Measurements from ENCODE around the gene KLHL12.

Gene KLHL12

GRCh38 chr1:202890392-202890791, 36.6 kb downstream of the KLHL12 start:
- no peak overlapping the region for H3K27ac ChIP-seq (ENCODE audit: insufficient read depth, low read depth, low read length, poor library complexity, severe bottlenecking)
- H3K36me3 ChIP-seq (ENCODE audit: control insufficient read depth, insufficient read depth, low read length) = peaks cover 20% of the 10 kb centered on the region
- H3K4me3 ChIP-seq (ENCODE audit: insufficient read depth, low read depth, low read length) = no peak overlapping the region
- 91 to 92% methylated on average over 4 of the region's 4 CpGs for WGBS, 2 experiments
- H3K9me3 ChIP-seq (ENCODE audit: control insufficient read depth, low read length) = no peaks in the 10 kb centered on the region
- no peaks in the 10 kb centered on the region for H3K27me3 ChIP-seq (ENCODE audit: control insufficient read depth, insufficient read depth, low read length, poor library complexity, severe bottlenecking)
- H3K4me1 ChIP-seq (ENCODE audit: control insufficient read depth, insufficient read depth, low read length) = no peaks in the 10 kb centered on the region

DNA sequence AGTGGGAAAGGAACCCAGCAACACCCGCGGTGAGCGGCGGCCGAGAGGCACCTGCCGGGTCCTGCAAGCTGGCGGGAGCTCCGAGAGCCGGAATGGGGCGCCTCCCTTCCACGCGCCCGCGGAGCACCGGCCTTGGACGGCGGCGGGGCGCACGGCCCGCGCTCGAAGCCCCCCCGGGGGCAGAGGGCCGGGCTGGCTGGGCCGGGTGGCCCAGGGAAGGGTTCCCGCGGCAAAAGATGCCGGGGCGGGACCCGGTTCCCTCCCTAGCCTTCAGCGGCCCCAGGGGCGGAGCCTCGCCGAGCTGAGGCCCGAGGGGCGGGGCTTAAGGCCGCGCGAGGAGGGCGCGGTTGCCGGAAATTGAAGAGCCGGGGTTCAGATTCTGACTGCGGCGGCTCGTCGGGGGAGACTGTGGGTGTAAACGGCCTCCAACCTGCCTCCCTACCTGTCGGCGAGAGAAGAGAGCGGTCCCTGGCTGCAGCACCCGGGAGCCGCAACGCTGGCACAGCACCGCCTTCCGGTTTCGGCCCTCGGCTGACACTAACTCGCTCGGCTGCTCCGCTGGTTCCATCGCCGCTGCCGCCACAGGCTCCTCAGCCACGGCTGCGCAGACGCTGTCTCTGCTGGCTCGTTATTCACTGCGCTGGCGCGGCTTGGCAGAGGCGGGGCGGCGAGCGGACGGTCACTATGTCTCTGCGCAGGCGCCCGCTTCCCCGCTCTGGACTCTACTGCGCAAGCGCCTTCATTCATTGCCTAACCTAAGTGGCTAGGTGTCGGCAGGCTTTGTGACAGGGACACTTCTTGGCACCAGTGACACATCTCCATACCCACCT, 38.3 kb downstream of the KLHL12 start, which contains the start of gene RABIF:
TSS of gene RABIF (minus strand) at position 619 of the 830 bp plus-strand sequence. CDS start at position 568, 51 bp downstream.
- WGBS, 2 experiments = 0% methylated on average over 84 of the region's 84 CpGs
- Histone ChIP-seq H3K9me3 (ENCODE audit: control insufficient read depth, low read length) (no peaks in the 10 kb centered on the region), H3K27me3 (ENCODE audit: control insufficient read depth, insufficient read depth, low read length, poor library complexity, severe bottlenecking) (no peaks in the 10 kb centered on the region), H3K4me3 (ENCODE audit: insufficient read depth, low read depth, low read length) (peak within 1 kb of the TSS; percentile 60), H3K36me3 (ENCODE audit: control insufficient read depth, insufficient read depth, low read length) (peaks cover 11% of the 10 kb centered on the region), H3K27ac (ENCODE audit: insufficient read depth, low read depth, low read length, poor library complexity, severe bottlenecking) (peak within 1 kb of the TSS; percentile 68), H3K4me1 (ENCODE audit: control insufficient read depth, insufficient read depth, low read length) (no peaks in the 10 kb centered on the region)

DNA sequence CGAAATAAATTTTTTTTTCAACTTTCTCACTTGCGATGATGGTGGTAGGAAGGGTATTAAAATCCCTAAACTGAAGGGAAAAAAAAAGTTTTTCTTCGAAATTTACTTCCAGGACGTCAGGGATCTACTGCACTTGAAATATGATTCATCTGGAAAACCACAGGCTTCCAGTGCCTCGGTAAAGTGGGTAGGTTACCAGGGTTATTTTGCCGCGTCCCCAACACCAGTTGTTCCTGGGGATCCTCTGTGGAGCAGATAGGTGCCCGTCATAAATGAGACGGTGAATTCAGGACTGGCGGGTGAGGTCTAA, 38.9 kb downstream of the KLHL12 start:
- Histone ChIP-seq H3K27ac (ENCODE audit: insufficient read depth, low read depth, low read length, poor library complexity, severe bottlenecking) (peak overlapping the region; percentile 68), H3K9me3 (ENCODE audit: control insufficient read depth, low read length) (no peaks in the 10 kb centered on the region), H3K4me3 (ENCODE audit: insufficient read depth, low read depth, low read length) (peak overlapping the region; percentile 60), H3K4me1 (ENCODE audit: control insufficient read depth, insufficient read depth, low read length) (no peaks in the 10 kb centered on the region), H3K36me3 (ENCODE audit: control insufficient read depth, insufficient read depth, low read length) (peaks cover 11% of the 10 kb centered on the region), H3K27me3 (ENCODE audit: control insufficient read depth, insufficient read depth, low read length, poor library complexity, severe bottlenecking) (no peaks in the 10 kb centered on the region)
- WGBS, 2 experiments = 2 to 4% methylated on average over 9 of the region's 10 CpGs

DNA sequence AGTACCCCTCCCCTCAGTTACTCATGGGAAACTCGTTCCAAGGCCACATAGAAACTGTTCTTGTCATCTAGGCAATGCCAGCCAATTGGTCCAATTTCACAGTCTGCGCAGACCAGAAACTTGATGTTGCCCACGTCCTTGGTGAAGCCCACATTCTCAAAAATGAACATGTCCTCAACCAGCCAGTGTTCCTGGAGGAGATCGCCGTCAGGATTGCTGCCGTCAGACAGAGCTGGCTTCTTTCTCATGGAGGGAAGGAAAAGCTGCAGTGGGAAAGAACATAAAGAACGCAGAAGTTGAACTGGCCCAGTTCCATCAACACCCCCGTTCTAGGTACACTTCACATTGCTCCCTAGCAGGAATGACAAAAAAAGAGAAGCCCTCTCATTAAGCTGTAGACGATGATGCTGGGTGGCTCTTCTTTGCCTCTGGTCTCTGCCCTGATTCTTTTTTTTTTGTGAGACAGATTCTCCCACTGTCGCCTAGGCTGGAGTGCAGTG, 46.0 kb downstream of the KLHL12 start:
- WGBS, 2 experiments = 93 to 94% methylated on average over 10 of the region's 10 CpGs
- H3K4me1 ChIP-seq (ENCODE audit: control insufficient read depth, insufficient read depth, low read length) = no peaks in the 10 kb centered on the region
- no peak overlapping the region for H3K4me3 ChIP-seq (ENCODE audit: insufficient read depth, low read depth, low read length)
- no peaks in the 10 kb centered on the region for H3K27me3 ChIP-seq (ENCODE audit: control insufficient read depth, insufficient read depth, low read length, poor library complexity, severe bottlenecking)
- H3K27ac ChIP-seq (ENCODE audit: insufficient read depth, low read depth, low read length, poor library complexity, severe bottlenecking) = no peak overlapping the region
- no peaks in the 10 kb centered on the region for H3K9me3 ChIP-seq (ENCODE audit: control insufficient read depth, low read length)
- H3K36me3 ChIP-seq (ENCODE audit: control insufficient read depth, insufficient read depth, low read length) = peaks cover 5% of the 10 kb centered on the region

DNA sequence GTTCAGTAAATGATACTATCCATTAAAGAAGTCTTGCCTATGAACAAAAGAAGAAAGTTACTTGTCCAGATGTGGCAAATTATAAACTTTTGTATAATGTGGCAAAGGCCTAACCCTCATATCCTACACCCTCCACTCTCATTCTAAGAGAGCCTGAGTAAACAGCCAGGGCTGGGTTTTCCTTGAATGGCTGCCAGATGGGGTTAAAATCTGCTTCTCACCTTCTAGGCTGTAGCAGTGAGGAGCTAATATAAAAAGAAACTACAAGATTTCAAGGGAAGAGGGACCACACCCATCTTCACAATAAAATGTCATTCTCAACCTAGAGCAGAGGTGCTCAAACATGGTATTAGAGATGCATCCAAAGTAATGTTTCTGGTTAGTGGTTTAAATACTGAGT, 47.0 kb downstream of the KLHL12 start:
- no peak overlapping the region for H3K4me3 ChIP-seq (ENCODE audit: insufficient read depth, low read depth, low read length)
- no peaks in the 10 kb centered on the region for H3K4me1 ChIP-seq (ENCODE audit: control insufficient read depth, insufficient read depth, low read length)
- no peak overlapping the region for H3K27ac ChIP-seq (ENCODE audit: insufficient read depth, low read depth, low read length, poor library complexity, severe bottlenecking)
- no peaks in the 10 kb centered on the region for H3K9me3 ChIP-seq (ENCODE audit: control insufficient read depth, low read length)
- no peaks in the 10 kb centered on the region for H3K27me3 ChIP-seq (ENCODE audit: control insufficient read depth, insufficient read depth, low read length, poor library complexity, severe bottlenecking)
- H3K36me3 ChIP-seq (ENCODE audit: control insufficient read depth, insufficient read depth, low read length) = peaks cover 5% of the 10 kb centered on the region

DNA sequence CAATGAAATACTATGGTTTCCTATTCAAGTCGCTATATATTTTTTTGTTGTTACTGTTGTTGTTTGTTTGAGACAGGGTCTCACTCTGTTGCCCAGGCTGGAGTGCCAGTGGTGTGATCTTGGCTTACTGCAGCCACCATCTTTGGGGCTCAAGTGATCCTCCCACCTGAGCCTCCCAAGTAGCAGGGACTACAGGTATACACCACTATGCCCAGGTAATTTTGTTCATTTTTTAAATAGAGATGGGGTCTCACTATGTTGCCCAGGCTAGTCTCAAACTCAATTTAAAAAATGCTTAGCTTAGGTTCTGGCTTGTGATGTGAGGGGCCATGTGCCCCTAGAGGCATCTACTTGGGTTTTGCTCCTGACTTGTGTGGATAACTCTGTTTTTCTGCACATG, 47.9 kb downstream of the KLHL12 start:
- peaks cover 5% of the 10 kb centered on the region for H3K36me3 ChIP-seq (ENCODE audit: control insufficient read depth, insufficient read depth, low read length)
- H3K4me1 ChIP-seq (ENCODE audit: control insufficient read depth, insufficient read depth, low read length) = no peaks in the 10 kb centered on the region
- no peaks in the 10 kb centered on the region for H3K27me3 ChIP-seq (ENCODE audit: control insufficient read depth, insufficient read depth, low read length, poor library complexity, severe bottlenecking)
- H3K27ac ChIP-seq (ENCODE audit: insufficient read depth, low read depth, low read length, poor library complexity, severe bottlenecking) = no peak overlapping the region
- no peak overlapping the region for H3K4me3 ChIP-seq (ENCODE audit: insufficient read depth, low read depth, low read length)
- no peaks in the 10 kb centered on the region for H3K9me3 ChIP-seq (ENCODE audit: control insufficient read depth, low read length)
- 94 to 100% methylated on average over 1 of the region's 1 CpG for WGBS, 2 experiments

DNA sequence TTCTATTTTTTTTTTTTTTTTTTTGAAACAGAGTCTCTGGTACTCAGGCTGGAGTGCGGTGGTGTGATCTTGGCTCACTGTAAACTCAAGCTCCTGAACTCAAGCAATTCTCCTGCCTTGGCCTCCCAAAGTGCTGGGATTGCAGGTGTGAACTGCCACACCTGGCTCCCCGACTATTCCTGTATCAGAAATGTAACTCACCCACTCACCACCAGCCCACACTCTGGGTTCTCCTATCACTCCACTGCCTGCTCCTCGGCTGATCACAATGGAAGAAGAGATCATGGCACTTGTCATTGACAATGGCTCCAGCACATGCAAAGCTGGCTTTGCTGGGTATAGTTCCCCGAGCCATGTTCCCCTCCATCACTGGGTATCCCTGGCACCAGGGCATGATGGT, 54.0 kb downstream of the KLHL12 start:
- Histone ChIP-seq H3K9me3 (ENCODE audit: control insufficient read depth, low read length) (no peaks in the 10 kb centered on the region), H3K36me3 (ENCODE audit: control insufficient read depth, insufficient read depth, low read length) (no peaks in the 10 kb centered on the region), H3K27me3 (ENCODE audit: control insufficient read depth, insufficient read depth, low read length, poor library complexity, severe bottlenecking) (no peaks in the 10 kb centered on the region), H3K27ac (ENCODE audit: insufficient read depth, low read depth, low read length, poor library complexity, severe bottlenecking) (no peak overlapping the region), H3K4me1 (ENCODE audit: control insufficient read depth, insufficient read depth, low read length) (no peaks in the 10 kb centered on the region), H3K4me3 (ENCODE audit: insufficient read depth, low read depth, low read length) (no peak overlapping the region)
- WGBS, 2 experiments = 94 to 96% methylated on average over 4 of the region's 4 CpGs

DNA sequence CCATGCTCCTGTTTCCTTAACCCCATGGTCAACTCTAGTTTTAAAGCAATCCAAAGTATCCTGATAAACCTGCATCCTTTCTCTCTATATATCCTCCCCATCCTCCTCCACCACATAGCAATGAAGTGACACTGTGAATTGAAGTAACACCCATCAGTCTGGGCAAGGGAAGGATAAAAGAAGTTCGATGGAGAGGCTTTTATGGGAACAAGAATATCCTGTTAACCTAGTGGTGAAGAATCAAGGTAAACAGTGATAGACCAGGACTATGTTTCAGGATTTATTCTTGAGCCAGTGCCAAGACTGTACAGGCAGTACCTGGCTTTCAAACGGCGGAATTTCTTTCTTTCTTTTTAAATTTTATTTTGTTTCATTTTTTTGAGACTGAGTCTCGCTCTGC, 55.7 kb downstream of the KLHL12 start:
- H3K9me3 ChIP-seq (ENCODE audit: control insufficient read depth, low read length) = no peaks in the 10 kb centered on the region
- H3K27ac ChIP-seq (ENCODE audit: insufficient read depth, low read depth, low read length, poor library complexity, severe bottlenecking) = no peak overlapping the region
- H3K36me3 ChIP-seq (ENCODE audit: control insufficient read depth, insufficient read depth, low read length) = no peaks in the 10 kb centered on the region
- H3K4me3 ChIP-seq (ENCODE audit: insufficient read depth, low read depth, low read length) = no peak overlapping the region
- H3K27me3 ChIP-seq (ENCODE audit: control insufficient read depth, insufficient read depth, low read length, poor library complexity, severe bottlenecking) = no peaks in the 10 kb centered on the region
- whole genome bisulfite sequencing, 2 experiments = 83 to 92% methylated on average over 4 of the region's 4 CpGs
- no peaks in the 10 kb centered on the region for H3K4me1 ChIP-seq (ENCODE audit: control insufficient read depth, insufficient read depth, low read length)

GRCh38 chr1:202862679-202863560, 64.1 kb downstream of the KLHL12 start:
- Histone ChIP-seq H3K4me1 (ENCODE audit: control insufficient read depth, insufficient read depth, low read length) (no peaks in the 10 kb centered on the region), H3K4me3 (ENCODE audit: insufficient read depth, low read depth, low read length) (no peak overlapping the region), H3K36me3 (ENCODE audit: control insufficient read depth, insufficient read depth, low read length) (peaks cover 4% of the 10 kb centered on the region), H3K9me3 (ENCODE audit: control insufficient read depth, low read length) (no peaks in the 10 kb centered on the region), H3K27me3 (ENCODE audit: control insufficient read depth, insufficient read depth, low read length, poor library complexity, severe bottlenecking) (no peaks in the 10 kb centered on the region), H3K27ac (ENCODE audit: insufficient read depth, low read depth, low read length, poor library complexity, severe bottlenecking) (no peak overlapping the region)
- WGBS, 2 experiments = 82 to 87% methylated on average over 5 of the region's 5 CpGs

- WGBS, 2 experiments = 0 to 1% methylated on average over 44 of the region's 44 CpGs
- H3K4me1 ChIP-seq (ENCODE audit: control insufficient read depth, insufficient read depth, low read length) = no peaks in the 10 kb centered on the region
- peaks cover 17% of the 10 kb centered on the region for H3K36me3 ChIP-seq (ENCODE audit: control insufficient read depth, insufficient read depth, low read length)
- H3K27ac ChIP-seq (ENCODE audit: insufficient read depth, low read depth, low read length, poor library complexity, severe bottlenecking) = peak overlapping the region; percentile 84
- H3K9me3 ChIP-seq (ENCODE audit: control insufficient read depth, low read length) = no peaks in the 10 kb centered on the region
- H3K27me3 ChIP-seq (ENCODE audit: control insufficient read depth, insufficient read depth, low read length, poor library complexity, severe bottlenecking) = no peaks in the 10 kb centered on the region
- peak overlapping the region; percentile 82 for H3K4me3 ChIP-seq (ENCODE audit: insufficient read depth, low read depth, low read length)
Observed at GRCh38 chr1:202861420-202862132, 65.5 kb downstream of the KLHL12 start.
